ENCODE results near the gene ZFR.
"Not testable (repeated sequence)": the region's sequence is repeated elsewhere in the genome, so short reads cannot be mapped to it uniquely, and the experiment has no call there.

ZFR gene

GRCh38 chr5:32413466-32414263 lies 30.9 kb downstream of the ZFR start:
- H3K27me3 Mint-ChIP-seq (ENCODE audit: low read depth), result no peaks in the 10 kb centered on the region
- H3K36me3 Mint-ChIP-seq (ENCODE audit: low read depth), result peaks cover 70% of the 10 kb centered on the region
- peaks cover 17% of the 10 kb centered on the region for H3K4me1 Mint-ChIP-seq
- H3K9me3 Mint-ChIP-seq, result no peaks in the 10 kb centered on the region
- no peak overlapping the region for H3K27ac Mint-ChIP-seq
- no peak overlapping the region for H3K4me3 Mint-ChIP-seq
- TF ChIP-seq, protein P1, sequence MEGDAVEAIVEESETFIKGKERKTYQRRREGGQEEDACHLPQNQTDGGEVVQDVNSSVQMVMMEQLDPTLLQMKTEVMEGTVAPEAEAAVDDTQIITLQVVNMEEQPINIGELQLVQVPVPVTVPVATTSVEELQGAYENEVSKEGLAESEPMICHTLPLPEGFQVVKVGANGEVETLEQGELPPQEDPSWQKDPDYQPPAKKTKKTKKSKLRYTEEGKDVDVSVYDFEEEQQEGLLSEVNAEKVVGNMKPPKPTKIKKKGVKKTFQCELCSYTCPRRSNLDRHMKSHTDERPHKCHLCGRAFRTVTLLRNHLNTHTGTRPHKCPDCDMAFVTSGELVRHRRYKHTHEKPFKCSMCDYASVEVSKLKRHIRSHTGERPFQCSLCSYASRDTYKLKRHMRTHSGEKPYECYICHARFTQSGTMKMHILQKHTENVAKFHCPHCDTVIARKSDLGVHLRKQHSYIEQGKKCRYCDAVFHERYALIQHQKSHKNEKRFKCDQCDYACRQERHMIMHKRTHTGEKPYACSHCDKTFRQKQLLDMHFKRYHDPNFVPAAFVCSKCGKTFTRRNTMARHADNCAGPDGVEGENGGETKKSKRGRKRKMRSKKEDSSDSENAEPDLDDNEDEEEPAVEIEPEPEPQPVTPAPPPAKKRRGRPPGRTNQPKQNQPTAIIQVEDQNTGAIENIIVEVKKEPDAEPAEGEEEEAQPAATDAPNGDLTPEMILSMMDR (IDR thresholded peaks at IDR 0.05; ENCODE audit: unreplicated experiment in 3 of 3), result no peak

DNA sequence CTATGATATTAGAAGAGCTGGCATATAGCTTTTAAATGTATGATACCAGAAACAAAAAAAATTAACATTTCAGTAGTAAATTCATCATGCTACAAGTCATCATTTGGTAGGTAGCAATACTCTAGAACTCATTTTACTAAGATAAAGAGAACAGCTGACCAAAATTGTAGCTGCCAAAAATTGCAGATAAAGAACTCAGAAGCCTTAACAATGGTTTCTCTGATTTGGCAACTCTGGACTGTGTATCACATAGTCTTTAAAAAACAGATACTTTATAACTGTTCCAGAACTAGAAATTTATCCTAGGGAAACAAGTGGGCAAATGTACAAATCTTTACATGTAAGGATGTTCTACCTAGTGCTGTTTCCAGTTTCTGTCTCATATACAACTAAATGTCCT lies 33.9 kb downstream of the ZFR start:
- H3K4me3 Mint-ChIP-seq, result no peak overlapping the region
- peaks cover 17% of the 10 kb centered on the region for H3K4me1 Mint-ChIP-seq
- no peaks in the 10 kb centered on the region for H3K27me3 Mint-ChIP-seq (ENCODE audit: low read depth)
- peaks cover 62% of the 10 kb centered on the region for H3K36me3 Mint-ChIP-seq (ENCODE audit: low read depth)
- TF ChIP-seq, protein P1 (IDR thresholded peaks at IDR 0.05; ENCODE audit: unreplicated experiment in 3 of 3), result no peak
- H3K27ac Mint-ChIP-seq, result peak overlapping the region in 1 of 3 experiments; percentile 14
- H3K9me3 Mint-ChIP-seq, result no peaks in the 10 kb centered on the region

DNA sequence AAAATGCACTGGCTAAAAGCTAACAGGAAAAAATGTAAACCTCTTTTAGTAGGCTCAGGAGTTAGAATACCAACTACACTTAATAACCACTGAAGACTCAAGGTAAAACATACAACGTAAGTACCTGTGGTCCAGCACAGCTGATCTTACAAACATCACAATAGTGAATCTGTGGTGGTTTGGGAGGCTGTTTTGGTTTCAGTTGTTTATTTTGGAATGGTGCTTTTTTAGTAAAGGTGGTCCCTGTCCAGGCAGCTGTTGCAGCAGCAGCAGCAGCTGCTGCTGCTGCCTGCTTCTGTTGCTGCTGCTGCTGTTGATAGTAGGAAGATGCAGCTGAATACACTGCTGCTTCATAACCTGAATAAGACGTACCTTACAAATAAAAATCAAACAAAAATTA lies 37.9 kb downstream of the ZFR start:
- Mint-ChIP-seq H3K27ac (no peak overlapping the region), H3K27me3 (ENCODE audit: low read depth) (no peaks in the 10 kb centered on the region), H3K9me3 (no peaks in the 10 kb centered on the region), H3K4me1 (peaks cover 5% of the 10 kb centered on the region), H3K4me3 (no peak overlapping the region), H3K36me3 (ENCODE audit: low read depth) (peaks cover 62% of the 10 kb centered on the region)
- TF ChIP-seq, protein P1 (IDR thresholded peaks at IDR 0.05; ENCODE audit: unreplicated experiment in 3 of 3), result no peak

GRCh38 chr5:32405507-32405906 lies 39.0 kb downstream of the ZFR start:
- TF ChIP-seq, protein P1 (IDR thresholded peaks at IDR 0.05; ENCODE audit: unreplicated experiment in 3 of 3), result no peak
- Mint-ChIP-seq H3K9me3 (no peaks in the 10 kb centered on the region), H3K36me3 (ENCODE audit: low read depth) (peaks cover 64% of the 10 kb centered on the region), H3K4me1 (no peaks in the 10 kb centered on the region), H3K4me3 (no peak overlapping the region), H3K27me3 (ENCODE audit: low read depth) (no peaks in the 10 kb centered on the region), H3K27ac (peak overlapping the region in 1 of 3 experiments; percentile 2)

GRCh38 chr5:32403760-32404159 lies 40.8 kb downstream of the ZFR start:
- H3K36me3 Mint-ChIP-seq (ENCODE audit: low read depth), result peaks cover 75% of the 10 kb centered on the region
- no peaks in the 10 kb centered on the region for H3K4me1 Mint-ChIP-seq
- TF ChIP-seq, protein P1 (IDR thresholded peaks at IDR 0.05; ENCODE audit: unreplicated experiment in 3 of 3), result no peak
- no peaks in the 10 kb centered on the region for H3K9me3 Mint-ChIP-seq
- no peak overlapping the region for H3K4me3 Mint-ChIP-seq
- H3K27me3 Mint-ChIP-seq (ENCODE audit: low read depth), result no peaks in the 10 kb centered on the region
- no peak overlapping the region for H3K27ac Mint-ChIP-seq

DNA sequence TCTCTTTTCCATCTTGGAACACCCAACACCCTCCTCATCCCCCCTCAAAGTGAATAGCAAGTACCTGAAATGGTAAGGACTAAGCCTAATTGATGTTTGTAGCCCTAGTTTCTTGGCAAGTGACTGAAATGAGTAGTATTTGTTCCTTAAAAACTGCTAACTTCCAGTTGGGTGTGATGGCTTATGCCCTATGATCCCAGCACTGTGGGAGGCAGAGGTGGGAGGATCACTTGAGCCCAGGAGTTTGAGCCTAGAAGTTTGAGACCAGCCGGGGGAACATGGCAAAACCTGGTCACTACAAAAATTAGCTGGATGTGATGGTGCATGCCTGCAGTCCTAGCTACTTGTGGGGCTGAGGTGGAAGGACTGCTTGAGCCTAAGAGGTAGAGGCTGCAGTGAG lies 44.1 kb downstream of the ZFR start:
- TF ChIP-seq, protein P1 (IDR thresholded peaks at IDR 0.05; ENCODE audit: unreplicated experiment in 3 of 3), result no peak
- Mint-ChIP-seq H3K36me3 (ENCODE audit: low read depth) (peaks cover 80% of the 10 kb centered on the region), H3K9me3 (no peaks in the 10 kb centered on the region), H3K4me3 (no peak overlapping the region), H3K27me3 (ENCODE audit: low read depth) (no peaks in the 10 kb centered on the region), H3K27ac (no peak overlapping the region), H3K4me1 (no peaks in the 10 kb centered on the region)

DNA sequence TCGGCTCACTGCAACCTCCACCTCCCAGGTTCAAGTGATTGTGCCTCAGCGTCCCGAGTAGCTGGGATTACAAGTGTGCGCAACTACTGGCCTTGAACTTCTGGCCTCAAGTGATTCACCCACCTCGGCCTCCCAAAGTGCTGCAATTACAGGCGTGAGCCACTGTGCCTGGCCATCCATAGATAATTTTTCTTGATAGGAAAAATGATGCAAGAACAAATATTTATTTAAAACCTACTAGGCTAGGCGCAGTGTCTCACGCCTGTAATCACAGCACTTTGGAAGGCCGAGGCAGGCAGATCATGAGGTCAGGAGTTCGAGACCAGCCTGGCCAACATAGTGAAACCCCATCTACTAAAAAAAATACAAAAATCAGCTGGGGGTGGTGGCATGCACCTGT lies 45.8 kb downstream of the ZFR start:
- H3K36me3 Mint-ChIP-seq (ENCODE audit: low read depth), result peaks cover 85% of the 10 kb centered on the region
- H3K27ac Mint-ChIP-seq; H3K4me3 Mint-ChIP-seq; H3K27me3 Mint-ChIP-seq (ENCODE audit: low read depth); H3K4me1 Mint-ChIP-seq; H3K9me3 Mint-ChIP-seq: not testable (repeated sequence)
